Lower lobe of right lung (tissue), 2 donors: Measurements from ENCODE around the gene ZIK1. TPM values are rescaled to one million over a fixed set of nuclear protein-coding genes. Genes with fewer than 3 reads are reported as not detected.

Experiments used
- ATAC-seq, 2 donors: fragments of 200-7000 bp; cut with Tn5 transposase; one replicate each; pipeline ENCODE4 v1.9.1; 2020 to 2022; ENCODE audit warnings: mild to moderate bottlenecking in 2 of 2, moderate library complexity in 2 of 2
- DNase-seq: peaks from one replicate; pipeline ENCODE4 v3.0.0-alpha.2; 2020
- H3K27ac ChIP-seq: fragments of 200-600 bp; one replicate; pipeline ENCODE4 v1.8.0; 2022
- H3K27me3 ChIP-seq: fragments of 200-600 bp; one replicate; pipeline ENCODE4 v1.8.0; 2022; ENCODE audit warnings: low read depth
- H3K36me3 ChIP-seq: fragments of 200-600 bp; one replicate; pipeline ENCODE4 v1.8.0; 2022; ENCODE audit warnings: mild to moderate bottlenecking
- H3K4me1 ChIP-seq: fragments of 200-600 bp; one replicate; pipeline ENCODE4 v1.8.0; 2022
- H3K4me3 ChIP-seq: fragments of 200-600 bp; one replicate; pipeline ENCODE4 v1.8.0; 2022; ENCODE audit warnings: mild to moderate bottlenecking
- H3K9me3 ChIP-seq: fragments of 200-600 bp; one replicate; pipeline ENCODE4 v1.8.0; 2022
- intact Hi-C: fragments of 100-400 bp; cut with DNase I; formaldehyde crosslinking; loops from one replicate; pipeline ENCODE4 v1.11.0; 2022
- total RNA-seq: library from RNA; stranded (reverse); fragmentation: NEBNext Ultra II Directional; extraction: Animal tissue kit (Norgen Biotek cat#: 25700); gene quantifications from one replicate; pipeline ENCODE4 v1.2.1, GENCODE V29; 2021
- TF ChIP-seq, protein P1 (sequence below): fragments of 200-600 bp; IDR thresholded peaks from one replicate; pipeline ENCODE4 v1.8.0; 2022; ENCODE audit warnings: antibody characterized with exemption, mild to moderate bottlenecking
- donor health status: DM: no; HTN: yes; CAD: no; lungs with severe emphysema.

Gene ZIK1
- total RNA-seq, 1 donor from 2014 or later, result 2.9 TPM

DNA sequence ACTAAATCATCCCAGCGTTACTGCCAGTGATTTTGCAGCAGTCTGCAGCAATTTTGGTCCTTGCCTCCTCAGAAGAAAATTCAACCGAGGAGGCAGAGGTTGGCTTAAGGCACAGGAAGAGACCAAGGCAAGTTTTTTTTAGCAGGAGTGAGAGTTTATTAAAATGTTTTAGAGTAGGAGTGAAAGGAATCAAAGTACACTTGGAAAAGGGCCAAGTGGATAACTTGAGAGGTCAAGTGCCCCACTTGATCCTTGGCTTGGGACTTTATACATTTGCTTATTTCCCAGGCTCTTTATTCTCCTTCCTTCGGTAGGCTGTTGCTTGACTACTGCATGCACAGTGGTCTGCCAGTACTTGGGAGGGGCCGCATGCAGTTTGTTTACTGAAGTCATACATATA, 27.2 kb downstream of the ZIK1 start:
- ATAC-seq, result no peak
- H3K9me3 ChIP-seq, result peaks cover 50% of the 10 kb centered on the region

DNA sequence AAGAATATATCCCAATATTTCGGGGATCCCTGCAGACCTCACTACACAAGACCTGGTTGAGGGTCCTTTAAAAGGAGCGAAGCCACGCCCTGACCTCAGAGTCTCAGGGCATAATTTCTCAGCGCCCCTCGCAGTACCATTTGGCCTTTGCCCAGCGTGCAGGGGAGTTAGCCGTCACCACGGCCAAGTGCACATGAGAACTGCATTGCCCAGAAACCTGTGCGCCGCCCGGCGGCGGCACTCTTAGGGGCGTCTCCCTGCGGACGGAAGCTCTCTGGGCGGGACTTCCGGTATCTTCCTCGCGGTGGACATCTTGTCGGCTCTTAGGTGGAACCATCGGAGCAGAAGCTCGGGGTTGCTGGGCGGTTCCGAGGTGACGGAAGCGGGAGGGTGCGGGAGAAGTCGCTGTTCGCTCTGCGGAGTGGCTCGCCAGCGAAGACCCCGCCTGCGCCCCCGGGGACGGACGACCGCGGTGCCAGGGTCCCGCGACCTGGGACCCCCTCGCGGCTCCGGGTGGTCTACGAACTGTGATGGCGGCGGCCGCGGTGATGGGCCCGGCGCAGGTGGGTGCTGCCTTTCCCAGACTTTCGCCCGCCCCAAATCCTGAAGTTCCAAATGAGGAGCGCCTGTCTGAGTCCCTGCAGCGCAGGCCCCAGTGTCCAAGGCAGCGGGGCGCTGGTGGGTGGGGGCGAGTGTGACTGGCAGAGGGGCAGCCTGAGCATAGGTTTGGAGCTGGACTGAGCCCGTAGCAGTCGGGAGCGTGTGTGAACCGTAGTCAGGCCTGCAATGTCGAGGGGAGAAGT, 30.2 kb downstream of the ZIK1 start, which contains the start of gene ZNF134:
Gene ZNF134, plus strand, starts transcription at position 302 of the 803 bp plus-strand sequence. CDS start 5,227 bp downstream, outside the sequence.
- TF ChIP-seq, protein P1, sequence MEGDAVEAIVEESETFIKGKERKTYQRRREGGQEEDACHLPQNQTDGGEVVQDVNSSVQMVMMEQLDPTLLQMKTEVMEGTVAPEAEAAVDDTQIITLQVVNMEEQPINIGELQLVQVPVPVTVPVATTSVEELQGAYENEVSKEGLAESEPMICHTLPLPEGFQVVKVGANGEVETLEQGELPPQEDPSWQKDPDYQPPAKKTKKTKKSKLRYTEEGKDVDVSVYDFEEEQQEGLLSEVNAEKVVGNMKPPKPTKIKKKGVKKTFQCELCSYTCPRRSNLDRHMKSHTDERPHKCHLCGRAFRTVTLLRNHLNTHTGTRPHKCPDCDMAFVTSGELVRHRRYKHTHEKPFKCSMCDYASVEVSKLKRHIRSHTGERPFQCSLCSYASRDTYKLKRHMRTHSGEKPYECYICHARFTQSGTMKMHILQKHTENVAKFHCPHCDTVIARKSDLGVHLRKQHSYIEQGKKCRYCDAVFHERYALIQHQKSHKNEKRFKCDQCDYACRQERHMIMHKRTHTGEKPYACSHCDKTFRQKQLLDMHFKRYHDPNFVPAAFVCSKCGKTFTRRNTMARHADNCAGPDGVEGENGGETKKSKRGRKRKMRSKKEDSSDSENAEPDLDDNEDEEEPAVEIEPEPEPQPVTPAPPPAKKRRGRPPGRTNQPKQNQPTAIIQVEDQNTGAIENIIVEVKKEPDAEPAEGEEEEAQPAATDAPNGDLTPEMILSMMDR, result peak; percentile 26
- ATAC-seq (peak; percentile 98 to 100), DNase-seq (peak; percentile 96)
- H3K36me3 ChIP-seq, result peaks cover 21% of the 10 kb centered on the region
- H3K4me1 ChIP-seq, result peaks cover 12% of the 10 kb centered on the region
- H3K27ac ChIP-seq, result peak within 1 kb of the TSS; percentile 82
- intact Hi-C loops, result no loop called here
- H3K4me3 ChIP-seq, result peak within 1 kb of the TSS; percentile 100
- H3K27me3 ChIP-seq, result no peaks in the 10 kb centered on the region
- H3K9me3 ChIP-seq, result peaks cover 55% of the 10 kb centered on the region

More for the DNA sequence above, 27.2 kb downstream of the ZIK1 start:
- Histone ChIP-seq H3K27ac (no peak overlapping the region), H3K36me3 (peaks cover 12% of the 10 kb centered on the region), H3K4me1 (peaks cover 12% of the 10 kb centered on the region), H3K27me3 (no peaks in the 10 kb centered on the region), H3K4me3 (no peak overlapping the region)
- TF ChIP-seq, protein P1, result no peak
- DNase-seq, result no peak
- intact Hi-C loops, result no loop called here

DNA sequence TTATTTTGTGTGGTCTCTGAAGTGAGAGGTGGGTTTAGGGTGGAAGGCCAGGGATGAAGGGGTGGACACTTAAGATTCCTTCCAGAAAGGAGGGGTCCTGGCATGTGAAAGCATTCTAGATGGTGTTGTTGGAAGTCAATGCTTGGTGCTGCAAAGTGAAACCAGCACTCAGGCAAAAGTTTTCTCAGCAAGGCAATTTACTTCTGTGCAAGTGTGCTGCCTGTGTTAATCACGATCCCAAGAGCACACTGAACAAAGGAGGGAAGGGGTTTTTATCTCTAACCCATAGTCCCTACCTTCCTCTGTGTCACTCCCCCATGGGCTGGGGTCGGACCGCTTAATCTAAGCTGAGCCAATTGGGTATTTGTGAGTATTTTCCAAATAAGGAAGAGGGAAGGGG, 31.4 kb downstream of the ZIK1 start:
- ATAC-seq (no peak), DNase-seq (no peak)
- H3K9me3 ChIP-seq, result peaks cover 67% of the 10 kb centered on the region
- H3K4me1 ChIP-seq, result peaks cover 12% of the 10 kb centered on the region
- intact Hi-C loops, result no loop called here
- H3K27ac ChIP-seq, result no peak overlapping the region
- H3K36me3 ChIP-seq, result peaks cover 33% of the 10 kb centered on the region
- peak overlapping the region; percentile 100 for H3K4me3 ChIP-seq
- H3K27me3 ChIP-seq, result no peaks in the 10 kb centered on the region
- TF ChIP-seq, protein P1, result no peak

DNA sequence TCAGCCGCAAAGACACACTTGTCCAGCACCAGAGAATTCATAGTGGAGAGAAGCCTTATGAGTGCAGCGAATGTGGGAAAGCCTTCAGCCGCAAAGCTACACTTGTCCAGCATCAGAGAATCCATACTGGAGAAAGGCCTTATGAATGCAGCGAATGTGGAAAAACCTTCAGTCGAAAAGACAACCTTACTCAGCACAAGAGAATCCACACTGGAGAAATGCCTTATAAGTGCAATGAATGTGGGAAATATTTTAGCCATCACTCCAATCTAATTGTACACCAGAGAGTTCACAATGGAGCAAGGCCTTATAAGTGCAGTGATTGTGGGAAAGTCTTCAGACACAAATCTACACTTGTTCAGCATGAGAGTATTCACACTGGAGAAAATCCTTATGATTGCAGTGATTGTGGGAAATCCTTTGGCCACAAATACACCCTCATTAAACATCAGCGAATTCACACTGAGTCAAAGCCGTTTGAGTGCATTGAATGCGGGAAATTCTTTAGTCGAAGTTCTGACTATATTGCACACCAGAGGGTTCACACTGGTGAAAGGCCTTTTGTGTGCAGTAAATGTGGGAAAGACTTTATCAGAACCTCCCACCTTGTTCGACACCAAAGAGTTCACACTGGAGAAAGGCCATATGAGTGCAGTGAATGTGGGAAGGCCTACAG, 36.9 kb downstream of the ZIK1 start:
- no peak overlapping the region for H3K27ac ChIP-seq
- no peak for ATAC-seq
- no peaks in the 10 kb centered on the region for H3K4me1 ChIP-seq
- no peaks in the 10 kb centered on the region for H3K27me3 ChIP-seq
- no peak overlapping the region for H3K4me3 ChIP-seq
- intact Hi-C loops, result no loop called here
- no peak for DNase-seq
- H3K36me3 ChIP-seq, result peaks cover 44% of the 10 kb centered on the region
- peaks cover 100% of the 10 kb centered on the region for H3K9me3 ChIP-seq
- TF ChIP-seq, protein P1, result no peak

DNA sequence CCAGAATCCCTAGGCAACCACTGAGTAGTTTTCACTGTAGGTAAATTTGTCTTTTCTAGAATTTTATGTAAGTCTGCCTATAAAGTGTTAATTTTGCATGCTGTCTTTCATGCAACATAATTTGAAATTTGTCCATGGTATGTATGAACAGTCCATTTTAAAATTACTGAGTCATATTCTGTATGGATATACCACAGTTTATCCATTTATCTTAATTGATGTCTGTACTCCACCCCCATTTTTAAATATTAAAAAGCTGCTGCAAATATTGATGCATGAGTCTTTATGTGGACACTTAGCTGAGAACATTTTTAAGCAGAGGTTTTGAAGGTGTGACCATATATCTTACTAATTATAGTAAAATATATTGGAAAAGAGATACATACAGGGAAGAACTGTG, 39.1 kb downstream of the ZIK1 start:
- H3K9me3 ChIP-seq, result peaks cover 100% of the 10 kb centered on the region
- no peak for ATAC-seq

More for the DNA sequence above, 39.1 kb downstream of the ZIK1 start:
- H3K4me1 ChIP-seq, result no peaks in the 10 kb centered on the region
- H3K36me3 ChIP-seq, result peaks cover 33% of the 10 kb centered on the region
- H3K27me3 ChIP-seq, result no peaks in the 10 kb centered on the region
- no peak overlapping the region for H3K27ac ChIP-seq
- intact Hi-C loops, result no loop called here
- no peak overlapping the region for H3K4me3 ChIP-seq
- no peak for DNase-seq
- TF ChIP-seq, protein P1, result no peak
